NCI-H146 (cell line): ENCODE results near the gene LEMD3.

Experiments used
- DNase-seq: peaks from one replicate; lab custom pipeline; 2025; lab: John Stamatoyannopoulos, UW

The LEMD3 gene

GRCh38 chr12:65170209-65170881, 962 bp downstream of the LEMD3 start:
- peak; percentile 73 for DNase-seq

GRCh38 chr12:65171073-65171472, 1.7 kb downstream of the LEMD3 start:
- no peak for DNase-seq

- no peak for DNase-seq
Observed at GRCh38 chr12:65171870-65172269, 2.5 kb downstream of the LEMD3 start.

GRCh38 chr12:65175385-65175784, 6.0 kb downstream of the LEMD3 start:
- no peak for DNase-seq

- peak; percentile 20 for DNase-seq
Observed at GRCh38 chr12:65182012-65182739, 12.8 kb downstream of the LEMD3 start.

- no peak for DNase-seq
Observed at GRCh38 chr12:65184176-65184857, 14.9 kb downstream of the LEMD3 start.

GRCh38 chr12:65184858-65185229, 15.5 kb downstream of the LEMD3 start:
- DNase-seq: no peak

GRCh38 chr12:65187665-65188064, 18.3 kb downstream of the LEMD3 start:
- DNase-seq: no peak

- DNase-seq: no peak
Observed at GRCh38 chr12:65188179-65188701, 18.9 kb downstream of the LEMD3 start.

GRCh38 chr12:65189028-65189718, 19.8 kb downstream of the LEMD3 start:
- no peak for DNase-seq

- DNase-seq: no peak
Observed at GRCh38 chr12:65192963-65193516, 23.7 kb downstream of the LEMD3 start.

- no peak for DNase-seq
Observed at GRCh38 chr12:65194949-65195348, 25.6 kb downstream of the LEMD3 start.

- DNase-seq: no peak
Observed at GRCh38 chr12:65195387-65196055, 26.1 kb downstream of the LEMD3 start.

GRCh38 chr12:65196762-65197567, 27.6 kb downstream of the LEMD3 start:
- no peak for DNase-seq

- DNase-seq: no peak
Observed at GRCh38 chr12:65199604-65200003, 30.2 kb downstream of the LEMD3 start.

GRCh38 chr12:65200007-65200665, 30.8 kb downstream of the LEMD3 start:
- no peak for DNase-seq

- DNase-seq: no peak
Observed at GRCh38 chr12:65203376-65203775, 34.0 kb downstream of the LEMD3 start.

- DNase-seq: no peak
Observed at GRCh38 chr12:65204886-65205525, 35.6 kb downstream of the LEMD3 start.

GRCh38 chr12:65205886-65206285, 36.5 kb downstream of the LEMD3 start:
- DNase-seq: no peak

GRCh38 chr12:65208125-65208524, 38.7 kb downstream of the LEMD3 start:
- DNase-seq: no peak
